ENCODE data around the gene PARL.

- no peak for TF ChIP-seq CTCF (IDR thresholded peaks at IDR 0.05)
- no peak for TF ChIP-seq POLR2AphosphoS2 (conservative IDR thresholded peaks at IDR 0.05; ENCODE audit: low read length)
- no peak for TF ChIP-seq RFX5 (IDR thresholded peaks at IDR 0.05)
- TF ChIP-seq RAD21 (conservative IDR thresholded peaks at IDR 0.05 in 1 of 2, IDR thresholded peaks at IDR 0.05 in 1 of 2), result no peak
- TF ChIP-seq PHF8 (IDR thresholded peaks at IDR 0.05; ENCODE audit: borderline replicate concordance, low read depth), result no peak
- no peak for TF ChIP-seq SMC3 (IDR thresholded peaks at IDR 0.05)
- TF ChIP-seq RCOR1 (IDR thresholded peaks at IDR 0.05; ENCODE audit: low read depth, low read length), result no peak
- TF ChIP-seq, protein P1, sequence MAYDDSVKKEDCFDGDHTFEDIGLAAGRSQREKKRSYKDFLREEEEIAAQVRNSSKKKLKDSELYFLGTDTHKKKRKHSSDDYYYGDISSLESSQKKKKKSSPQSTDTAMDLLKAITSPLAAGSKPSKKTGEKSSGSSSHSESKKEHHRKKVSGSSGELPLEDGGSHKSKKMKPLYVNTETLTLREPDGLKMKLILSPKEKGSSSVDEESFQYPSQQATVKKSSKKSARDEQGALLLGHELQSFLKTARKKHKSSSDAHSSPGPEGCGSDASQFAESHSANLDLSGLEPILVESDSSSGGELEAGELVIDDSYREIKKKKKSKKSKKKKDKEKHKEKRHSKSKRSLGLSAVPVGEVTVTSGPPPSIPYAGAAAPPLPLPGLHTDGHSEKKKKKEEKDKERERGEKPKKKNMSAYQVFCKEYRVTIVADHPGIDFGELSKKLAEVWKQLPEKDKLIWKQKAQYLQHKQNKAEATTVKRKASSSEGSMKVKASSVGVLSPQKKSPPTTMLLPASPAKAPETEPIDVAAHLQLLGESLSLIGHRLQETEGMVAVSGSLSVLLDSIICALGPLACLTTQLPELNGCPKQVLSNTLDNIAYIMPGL (CRISPR knock-in tag; IDR thresholded peaks at IDR 0.05; ENCODE audit: borderline replicate concordance), result no peak
- TF ChIP-seq, protein P2, sequence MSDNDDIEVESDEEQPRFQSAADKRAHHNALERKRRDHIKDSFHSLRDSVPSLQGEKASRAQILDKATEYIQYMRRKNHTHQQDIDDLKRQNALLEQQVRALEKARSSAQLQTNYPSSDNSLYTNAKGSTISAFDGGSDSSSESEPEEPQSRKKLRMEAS (IDR thresholded peaks at IDR 0.05), result no peak
- TF ChIP-seq BHLHE40 (IDR thresholded peaks at IDR 0.05; ENCODE audit: low read depth, low read length), result no peak
- no peak for TF ChIP-seq POLR2A (IDR thresholded peaks at IDR 0.05; ENCODE audit: low read length)
- TF ChIP-seq RNF2 (IDR thresholded peaks at IDR 0.05; ENCODE audit: borderline replicate concordance, low read depth), result no peak
- TF ChIP-seq MAZ (IDR thresholded peaks at IDR 0.05; ENCODE audit: borderline replicate concordance, low read depth, low read length), result no peak
These were observed 76.3 kb downstream of the PARL start for GRCh38 chr3:183808355-183808754.

Data from A549 (cell line).